Measurements from ENCODE around the gene WDR7. TPM values are rescaled to one million over a fixed set of nuclear protein-coding genes. Genes with fewer than 3 reads are reported as not detected.

WDR7 gene
- total and polyA plus RNA-seq, 2 of the 4 experiments (the other 2 are of a cell fraction): 3.7 to 23.3 TPM

DNA sequence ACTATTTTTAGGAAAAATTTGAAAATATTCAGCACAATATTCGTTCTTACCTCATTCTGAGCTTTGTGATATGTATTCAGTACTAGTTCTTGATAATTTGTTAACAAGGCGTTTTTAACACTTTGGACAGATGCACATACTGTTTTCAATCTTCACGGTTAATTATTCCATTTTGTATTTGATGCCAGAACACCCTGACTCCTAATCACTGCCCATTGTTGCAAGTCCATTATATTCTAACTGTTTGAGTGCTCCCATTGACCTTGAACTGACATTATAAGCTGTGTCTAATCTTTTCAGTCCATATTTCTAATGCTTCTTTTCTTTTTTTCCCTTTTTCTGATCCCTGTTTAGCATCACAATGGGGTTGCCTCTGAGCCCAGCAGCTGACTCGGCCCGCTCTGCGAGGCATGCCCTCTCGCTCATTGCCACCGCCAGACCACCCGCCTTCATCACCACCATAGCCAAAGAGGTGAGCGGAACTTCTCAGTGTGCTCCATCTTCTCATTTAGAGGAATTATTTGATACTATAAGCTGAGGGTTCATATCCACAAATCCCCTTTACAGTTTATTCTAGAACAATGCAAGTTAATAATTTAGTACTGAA, 284.4 kb downstream of the WDR7 start:
- no TSS peak for BruUV-seq (replicated peaks)
- Histone ChIP-seq H3K9ac (ENCODE audit: low read depth, low read length) (no peak overlapping the region), H3K4me3 (ENCODE audit: insufficient read depth, low read depth, low read length) (no peak overlapping the region), H3K27me3 (ENCODE audit: control insufficient read depth, insufficient read depth, low read length) (no peaks in the 10 kb centered on the region), H3K23ac (ENCODE audit: low read depth, low read length) (no peak overlapping the region), H3K4me1 (ENCODE audit: control insufficient read depth, insufficient read depth, low read length) (0 out of 2 replicates have a peak, but pooled peaks cover 4% of the 10 kb centered on the region), H2AK5ac (ENCODE audit: low read depth, low read length) (no peak overlapping the region), H3K4ac (ENCODE audit: low read depth, low read length) (no peak overlapping the region), H3K56ac (ENCODE audit: extremely low read depth, insufficient read depth, low read length) (no peak overlapping the region), H3K79me1 (ENCODE audit: low read depth in 1 of 2, low read length in 2 of 2) (no peaks in the 10 kb centered on the region; a peak in 1 of 4 replicates), H2BK15ac (ENCODE audit: low read depth, low read length) (no peak overlapping the region), H3K4me2 (ENCODE audit: low read depth, low read length) (no peak overlapping the region), H3K14ac (replicated peaks; ENCODE audit: low read depth, low read length) (no peak overlapping the region), H2AFZ (replicated peaks; ENCODE audit: low read length, poor library complexity) (no peak overlapping the region), H4K91ac (ENCODE audit: insufficient read depth, low read depth, low read length) (no peak overlapping the region), H3K18ac (ENCODE audit: low read depth, low read length) (no peak overlapping the region), H4K8ac (ENCODE audit: low read depth in 2 of 2, low read length in 2 of 2) (no peak overlapping the region), H2AK9ac (replicated peaks; ENCODE audit: low read depth, low read length, poor library complexity) (no peak overlapping the region), H4K20me1 (ENCODE audit: insufficient read depth, low read length) (no peaks in the 10 kb centered on the region), H2BK5ac (ENCODE audit: low read depth, low read length, poor library complexity, severe bottlenecking) (no peak overlapping the region), H3K9me1 (ENCODE audit: insufficient read depth, low read length) (no peaks in the 10 kb centered on the region), H3K36me3 (ENCODE audit: control insufficient read depth, insufficient read depth, low read length) (0 out of 2 replicates have a peak, but pooled peaks cover 2% of the 10 kb centered on the region), H2BK120ac (ENCODE audit: low read depth, low read length) (no peak overlapping the region), H4K5ac (ENCODE audit: low read depth, low read length) (no peak overlapping the region), H2BK20ac (ENCODE audit: low read depth, low read length) (no peak overlapping the region), H3K27ac (ENCODE audit: insufficient read depth, low read length) (no peak overlapping the region), H3K9me3 (ENCODE audit: control insufficient read depth, insufficient read depth, low read length) (no peaks in the 10 kb centered on the region)
- in situ Hi-C loops (cut with MboI; ENCODE audit: low sequenced_read_pairs) (no loop called here), dilution Hi-C loops (cut with HindIII; ENCODE audit: low sequenced_read_pairs, unreplicated experiment) (no loop called here), intact Hi-C loops (cut with micrococcal nuclease) (no loop called here)
- TF ChIP-seq CHD1 (IDR thresholded peaks at IDR 0.05; ENCODE audit: low read depth, low read length) (no peak), USF2 (IDR thresholded peaks at IDR 0.05; ENCODE audit: low read depth, low read length) (no peak)
- ChIA-PET CTCF (interaction anchor here (1.4 kb wide), 1 partner anchor 10 kb away, joined by 3 read pairs; no protein-coding TSS in a partner anchor), POLR2A (ENCODE audit: unreplicated experiment) (no interaction called here)
- no CpG with 5 or more reads among the region's 10 CpGs for WGBS, 2 experiments (ENCODE audit: extremely low coverage in 2 of 2, insufficient read length in 1 of 2)
- ATAC-seq (ENCODE audit: low read depth): no peak
- no peak for DNase-seq
